ENCODE results near the gene ESRRA.
A peak's percentile ranks its signal among the peaks of the same experiment; 100 is the strongest.
"Not testable (repeated sequence)": the region's sequence is repeated elsewhere in the genome, so short reads cannot be mapped to it uniquely, and the experiment has no call there.

The ESRRA gene

DNA sequence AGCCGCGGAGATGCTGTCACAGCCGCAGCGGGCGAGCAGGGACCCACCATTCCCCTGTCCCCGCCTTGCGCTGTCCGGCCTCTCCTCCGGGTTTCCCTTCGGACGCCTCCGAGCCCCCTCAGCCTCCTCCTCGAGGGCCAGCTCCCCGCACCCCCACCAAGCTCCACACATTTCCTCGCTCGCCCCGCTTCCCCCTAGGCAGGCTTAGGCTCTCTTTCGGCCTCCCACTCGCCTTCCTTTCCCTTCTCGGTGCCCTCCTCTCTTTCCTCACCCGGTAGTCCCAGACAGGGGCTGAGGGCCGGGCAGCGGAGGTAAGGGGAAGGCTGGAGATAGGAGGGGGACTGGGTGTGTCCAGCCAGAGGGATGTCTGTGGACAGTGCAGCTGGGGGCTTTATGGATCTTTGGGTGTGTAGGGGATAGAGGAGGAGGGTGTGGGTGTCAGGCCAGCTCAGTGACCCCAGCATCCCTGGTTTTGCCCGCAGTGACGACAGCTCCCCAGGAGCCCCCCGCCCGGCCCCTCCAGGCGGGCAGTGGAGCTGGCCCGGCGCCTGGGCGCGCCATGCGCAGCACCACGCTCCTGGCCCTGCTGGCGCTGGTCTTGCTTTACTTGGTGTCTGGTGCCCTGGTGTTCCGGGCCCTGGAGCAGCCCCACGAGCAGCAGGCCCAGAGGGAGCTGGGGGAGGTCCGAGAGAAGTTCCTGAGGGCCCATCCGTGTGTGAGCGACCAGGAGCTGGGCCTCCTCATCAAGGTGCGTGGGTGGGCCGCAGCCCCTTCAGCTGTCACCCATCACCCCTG, 12.7 kb upstream of the ESRRA start:
- DNase-seq, result no peak

DNA sequence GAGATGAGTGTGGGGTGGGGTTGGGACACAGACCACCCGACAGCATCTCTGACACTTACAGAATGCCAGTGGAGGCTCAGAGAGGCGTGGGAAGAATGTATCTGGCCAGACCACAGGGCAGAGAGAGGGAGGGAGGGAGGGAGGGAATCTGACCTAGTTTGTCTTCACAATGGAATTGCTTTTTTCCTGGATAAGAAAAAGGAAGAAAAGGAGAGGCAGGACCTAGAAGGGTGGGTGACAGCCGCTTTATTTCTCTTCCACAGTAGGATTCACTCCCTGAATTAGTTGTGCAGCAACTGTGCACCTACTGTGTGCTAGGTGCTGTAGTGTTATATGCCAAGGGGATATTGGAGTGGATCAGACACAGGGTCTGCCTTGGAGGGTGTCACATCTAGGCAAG, 10.6 kb upstream of the ESRRA start:
- no peak for DNase-seq

DNA sequence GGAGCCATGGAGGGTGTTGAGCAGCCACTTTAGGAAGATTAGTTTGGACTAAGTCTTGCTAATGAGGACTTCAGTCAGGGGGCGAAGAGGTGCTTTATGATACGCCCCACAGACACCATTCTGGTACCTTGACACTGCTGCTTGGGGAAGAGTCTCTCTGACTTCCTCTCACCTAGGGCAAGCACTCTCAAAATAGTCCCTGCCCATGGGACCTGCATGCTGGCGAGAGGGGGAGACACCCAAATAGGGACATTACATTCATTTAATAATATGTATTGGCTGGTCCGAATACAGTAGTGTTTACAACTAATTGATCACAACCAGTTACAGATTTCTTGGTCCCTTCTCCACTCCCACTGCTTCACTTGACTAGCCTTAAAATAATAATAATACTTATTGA, 9.6 kb upstream of the ESRRA start:
- no peak for DNase-seq

DNA sequence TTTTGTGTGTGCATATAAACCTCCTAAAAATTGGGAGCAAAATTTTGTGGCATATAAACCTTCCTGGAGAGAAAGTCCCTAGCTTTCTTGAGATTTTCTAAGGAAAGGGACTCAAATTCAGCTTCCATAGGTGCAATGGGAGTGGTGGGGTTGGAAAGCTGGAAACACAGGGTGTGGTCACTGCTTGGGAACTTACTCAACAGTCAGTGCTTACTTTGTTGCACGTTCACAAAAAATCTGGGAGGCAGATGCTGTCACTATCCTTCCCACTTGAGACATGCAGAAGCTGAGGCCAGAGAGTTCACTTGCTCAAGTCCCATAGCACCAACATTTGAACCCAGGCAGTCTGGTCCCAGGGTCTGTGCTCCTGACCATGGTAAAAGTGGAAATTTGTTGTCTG, 9.1 kb upstream of the ESRRA start:
- no peak for DNase-seq

DNA sequence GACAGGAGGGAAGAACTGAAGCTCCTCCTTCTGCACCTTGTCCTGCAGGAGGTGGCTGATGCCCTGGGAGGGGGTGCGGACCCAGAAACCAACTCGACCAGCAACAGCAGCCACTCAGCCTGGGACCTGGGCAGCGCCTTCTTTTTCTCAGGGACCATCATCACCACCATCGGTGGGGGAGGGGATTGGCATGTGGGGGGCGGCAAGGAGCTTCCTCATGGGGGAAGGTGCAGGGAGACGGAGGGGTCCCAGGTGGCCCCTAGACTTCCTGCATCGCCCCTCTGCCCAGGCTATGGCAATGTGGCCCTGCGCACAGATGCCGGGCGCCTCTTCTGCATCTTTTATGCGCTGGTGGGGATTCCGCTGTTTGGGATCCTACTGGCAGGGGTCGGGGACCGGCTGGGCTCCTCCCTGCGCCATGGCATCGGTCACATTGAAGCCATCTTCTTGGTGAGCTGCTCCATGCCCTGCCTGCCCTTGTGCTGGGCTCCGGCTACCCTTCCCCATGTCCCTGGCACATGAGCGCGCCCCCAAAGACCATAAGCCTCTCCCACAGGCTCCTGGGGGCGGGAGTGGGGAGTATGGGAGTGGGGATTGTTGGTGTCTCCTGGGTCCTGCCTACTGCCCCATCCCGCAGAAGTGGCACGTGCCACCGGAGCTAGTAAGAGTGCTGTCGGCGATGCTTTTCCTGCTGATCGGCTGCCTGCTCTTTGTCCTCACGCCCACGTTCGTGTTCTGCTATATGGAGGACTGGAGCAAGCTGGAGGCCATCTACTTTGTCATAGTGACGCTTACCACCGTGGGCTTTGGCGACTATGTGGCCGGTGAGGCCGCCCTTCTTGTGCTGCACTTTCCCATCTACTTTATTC, 8.3 kb upstream of the ESRRA start:
- no peak for DNase-seq

DNA sequence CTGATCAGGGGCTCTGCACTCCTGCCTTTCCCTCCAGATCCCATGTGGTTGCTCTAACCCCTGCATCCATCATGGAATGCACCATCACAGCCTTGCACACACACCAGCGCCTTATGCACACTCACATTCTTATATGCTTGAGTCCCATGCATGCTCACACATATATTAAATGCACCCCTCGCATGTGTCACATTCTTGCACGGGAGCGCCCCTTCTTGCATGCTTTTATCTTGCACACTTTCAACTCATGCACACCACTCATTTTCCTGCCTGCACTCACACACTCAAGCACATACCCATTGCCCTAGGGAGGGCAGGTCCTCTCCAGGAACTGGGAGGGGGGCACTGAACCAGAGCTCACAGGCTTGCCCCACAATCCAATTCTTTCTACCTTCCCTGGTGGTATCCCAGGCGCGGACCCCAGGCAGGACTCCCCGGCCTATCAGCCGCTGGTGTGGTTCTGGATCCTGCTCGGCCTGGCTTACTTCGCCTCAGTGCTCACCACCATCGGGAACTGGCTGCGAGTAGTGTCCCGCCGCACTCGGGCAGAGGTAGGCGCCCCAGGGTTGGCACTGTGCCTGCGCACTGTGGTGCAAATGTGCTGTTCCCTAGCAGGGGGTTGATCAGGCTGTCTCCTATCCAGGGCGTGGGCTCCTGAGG, 7.5 kb upstream of the ESRRA start:
- no peak for DNase-seq

DNA sequence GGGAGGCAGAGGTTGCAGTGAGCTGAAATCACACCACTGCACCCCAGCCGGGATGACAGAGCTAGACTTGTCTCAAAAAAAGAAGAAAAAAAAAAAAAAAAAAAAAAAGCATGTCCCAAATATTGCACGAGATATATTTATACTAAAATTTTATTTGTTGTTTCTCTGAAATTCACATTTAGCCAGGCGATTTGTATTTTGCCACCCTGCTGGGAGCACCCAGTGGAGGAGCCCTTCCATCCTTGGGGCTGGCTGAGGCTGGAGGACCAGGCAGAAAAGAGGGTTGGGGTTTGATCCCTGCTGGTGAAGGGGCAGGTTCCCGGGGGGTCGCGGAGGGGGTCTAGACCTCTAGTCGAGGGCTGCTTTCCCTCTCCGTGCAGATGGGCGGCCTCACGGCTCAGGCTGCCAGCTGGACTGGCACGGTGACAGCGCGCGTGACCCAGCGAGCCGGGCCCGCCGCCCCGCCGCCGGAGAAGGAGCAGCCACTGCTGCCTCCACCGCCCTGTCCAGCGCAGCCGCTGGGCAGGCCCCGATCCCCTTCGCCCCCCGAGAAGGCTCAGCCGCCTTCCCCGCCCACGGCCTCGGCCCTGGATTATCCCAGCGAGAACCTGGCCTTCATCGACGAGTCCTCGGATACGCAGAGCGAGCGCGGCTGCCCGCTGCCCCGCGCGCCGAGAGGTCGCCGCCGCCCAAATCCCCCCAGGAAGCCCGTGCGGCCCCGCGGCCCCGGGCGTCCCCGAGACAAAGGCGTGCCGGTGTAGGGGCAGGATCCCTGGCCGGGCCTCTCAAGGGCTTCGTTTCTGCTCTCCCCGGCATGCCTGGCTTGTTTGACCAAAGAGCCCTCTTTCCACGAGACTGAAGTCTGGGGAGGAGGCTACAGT, 6.1 kb upstream of the ESRRA start:
- DNase-seq, result no peak

DNA sequence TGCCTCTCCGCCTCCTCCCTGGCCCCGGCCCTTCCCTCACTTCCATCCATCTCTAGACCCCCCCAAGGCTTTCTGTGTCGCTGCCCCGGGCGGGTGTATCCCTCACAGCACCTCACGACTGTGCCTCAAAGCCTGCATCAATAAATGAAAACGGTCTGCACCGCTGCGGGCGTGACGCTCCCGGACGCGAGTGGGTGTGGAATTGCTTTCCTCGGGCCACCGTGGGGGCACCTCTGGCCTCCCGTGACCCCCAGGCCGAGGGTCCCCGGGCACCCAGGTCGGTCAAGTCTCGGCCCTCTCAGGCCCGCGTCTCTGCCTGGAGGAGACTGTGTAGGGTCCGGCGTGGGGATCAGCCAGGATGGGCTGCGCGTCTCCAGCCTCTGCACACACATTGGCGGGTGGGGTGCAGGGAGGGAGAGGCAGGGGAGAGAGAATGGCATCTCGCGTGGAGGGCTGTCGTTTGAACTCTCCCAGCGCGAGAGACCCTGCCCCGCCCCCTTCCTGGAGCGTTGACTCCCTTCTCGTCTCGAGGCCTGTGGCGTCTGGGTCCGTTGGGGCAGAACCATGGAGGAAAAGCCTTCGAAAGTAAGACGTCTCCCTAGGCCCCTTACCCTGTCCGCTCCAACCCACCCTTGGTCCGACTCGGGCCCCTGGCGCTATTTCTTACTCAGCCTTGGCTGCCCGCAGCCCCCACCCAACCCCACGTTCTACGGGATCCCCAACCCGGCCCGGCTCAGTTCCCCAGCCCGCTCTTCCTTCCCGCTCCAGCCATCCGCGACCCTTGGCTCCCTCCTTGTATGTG, 5.3 kb upstream of the ESRRA start, which contains the start of gene CATSPERZ:
CATSPERZ (plus strand) TSS at position 512 of the 802 bp plus-strand sequence; CDS start at position 565, 53 bp downstream.
- DNase-seq, result no peak

DNA sequence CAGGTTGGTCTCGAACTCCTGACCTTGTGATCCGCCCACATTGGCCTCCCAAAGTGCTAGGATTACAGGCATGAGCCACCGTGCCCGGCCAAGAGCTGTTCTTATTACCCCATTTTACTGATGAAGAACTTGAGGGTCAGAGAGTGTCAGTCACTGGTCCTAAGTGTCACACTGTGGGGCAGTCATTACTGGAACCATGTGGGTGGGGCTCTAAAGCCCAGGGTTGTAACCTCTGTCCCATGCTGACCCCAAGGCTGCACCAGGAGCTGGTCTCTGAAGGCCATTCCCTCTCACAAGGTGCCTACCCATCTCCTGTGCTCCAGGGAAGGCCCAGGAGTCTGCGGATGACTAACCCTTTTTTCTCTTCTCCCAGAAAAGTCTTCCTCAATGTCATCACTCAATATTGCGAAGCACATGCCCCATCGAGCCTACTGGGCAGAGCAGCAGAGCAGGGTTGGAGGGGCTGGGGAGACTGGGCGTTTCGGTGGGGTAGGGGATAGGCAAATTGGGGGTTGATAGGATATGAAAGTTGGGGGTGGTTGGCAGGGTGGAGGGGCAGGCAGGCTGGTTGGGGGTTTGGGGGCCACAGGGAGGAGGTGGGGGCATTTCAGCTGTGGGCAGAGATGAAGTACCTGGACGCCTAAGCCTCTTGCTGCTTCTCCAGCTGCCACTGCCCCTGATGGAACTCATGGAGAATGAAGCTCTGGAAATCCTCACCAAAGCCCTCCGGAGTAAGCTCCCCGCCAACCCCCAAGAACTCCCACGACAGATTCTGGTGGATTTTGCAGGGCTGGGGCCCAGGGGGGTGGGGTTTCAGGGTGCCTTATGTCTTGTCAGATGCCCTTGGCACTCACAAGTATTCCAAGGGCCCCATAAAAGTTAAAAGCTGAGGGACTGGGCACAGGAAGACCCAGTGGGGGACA, 2.0 kb upstream of the ESRRA start:
- DNase-seq, result no peak

DNA sequence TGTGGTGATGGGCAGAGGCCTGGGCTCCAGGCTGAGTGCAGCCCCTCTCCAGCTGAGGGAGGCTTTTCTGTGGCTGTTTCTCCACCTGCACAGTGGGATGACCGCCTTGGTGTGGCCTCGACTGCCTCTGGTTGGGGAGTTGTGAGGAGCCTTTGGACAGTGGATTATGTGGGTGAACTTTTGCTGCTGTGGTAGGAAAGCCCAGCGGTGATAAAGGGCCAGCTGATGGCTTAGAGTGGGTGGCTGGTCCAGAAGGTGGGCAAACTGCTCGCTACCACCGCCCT, 1.4 kb upstream of the ESRRA start:
- DNase-seq, result no peak

DNA sequence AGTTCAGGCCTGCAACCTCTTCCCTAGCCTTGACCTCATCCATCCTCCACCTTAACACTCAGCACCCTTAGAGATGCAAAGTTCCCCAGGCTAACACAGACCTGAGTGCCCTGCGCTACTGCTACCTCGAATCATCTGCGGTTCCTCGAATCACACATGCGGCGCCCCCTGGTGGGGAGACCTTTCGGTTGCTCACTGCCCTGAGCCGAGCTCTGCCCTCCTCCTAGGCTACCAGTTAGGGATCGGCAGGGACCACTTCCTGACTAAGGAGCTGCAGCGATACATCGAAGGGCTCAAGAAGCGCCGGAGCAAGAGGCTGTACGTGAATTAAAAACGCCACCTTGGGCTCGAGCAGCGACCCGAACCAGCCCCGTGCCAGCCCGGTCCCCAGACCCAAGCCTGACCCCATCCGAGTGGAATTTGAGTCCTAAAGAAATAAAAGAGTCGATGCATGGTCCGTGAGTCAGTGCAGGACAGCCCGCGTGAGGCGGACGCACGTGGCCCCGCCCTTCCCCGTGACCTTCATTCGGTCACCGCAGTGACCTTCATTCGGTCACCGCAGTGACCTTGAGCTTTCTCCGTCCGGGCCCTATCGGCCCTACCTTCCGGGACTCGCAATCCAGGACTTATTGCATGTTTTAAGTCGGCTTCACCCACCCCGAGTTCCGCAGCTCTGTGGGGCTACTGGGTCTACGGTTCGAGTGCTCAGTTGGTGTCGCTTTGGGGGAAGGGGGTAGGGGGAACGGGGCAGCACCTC, 830 bp upstream of the ESRRA start:
- peak; percentile 96 for DNase-seq

DNA sequence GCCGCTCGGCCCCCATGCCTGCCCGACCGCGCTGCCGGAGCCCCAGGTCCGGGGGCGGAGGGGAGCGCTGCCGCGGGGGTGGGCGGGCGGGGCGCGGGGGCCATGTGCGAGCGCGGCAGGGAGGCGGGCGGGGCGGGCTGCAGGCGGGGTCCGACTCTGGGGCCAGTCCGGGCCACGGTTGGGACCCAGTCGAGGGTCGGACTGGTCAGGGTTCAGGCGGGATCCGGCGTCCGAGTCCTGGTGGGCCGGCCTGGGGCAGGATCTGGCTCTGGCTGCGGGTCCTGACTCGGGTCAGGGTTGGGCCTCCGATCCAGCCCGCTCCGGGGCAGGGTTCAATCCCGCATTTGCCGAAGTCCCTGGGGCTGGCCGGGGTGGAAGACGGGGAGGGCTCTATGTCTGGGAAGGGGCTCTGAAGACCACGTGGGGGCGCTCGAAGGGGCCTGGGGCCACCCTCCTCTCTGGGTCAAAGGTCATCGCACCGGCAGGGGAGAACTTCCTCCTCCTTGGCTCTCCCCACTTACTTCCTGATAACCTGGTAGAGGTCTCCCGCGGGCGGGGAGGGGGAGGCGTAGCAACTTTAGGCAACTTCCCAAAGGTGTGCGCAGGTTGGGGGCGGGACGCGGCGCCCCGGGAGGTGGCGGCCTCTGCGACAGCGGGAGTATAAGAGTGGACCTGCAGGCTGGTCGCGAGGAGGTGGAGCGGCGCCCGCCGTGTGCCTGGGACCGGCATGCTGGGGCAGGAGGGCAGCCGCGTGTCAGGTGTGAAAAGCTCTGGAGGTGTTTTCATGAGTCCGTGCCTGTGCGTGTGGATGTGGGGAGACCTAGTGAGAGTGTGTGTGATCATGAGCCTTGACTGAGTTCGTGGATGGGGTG, 603 bp downstream of the ESRRA start:
- DNase-seq, result peak; percentile 88

DNA sequence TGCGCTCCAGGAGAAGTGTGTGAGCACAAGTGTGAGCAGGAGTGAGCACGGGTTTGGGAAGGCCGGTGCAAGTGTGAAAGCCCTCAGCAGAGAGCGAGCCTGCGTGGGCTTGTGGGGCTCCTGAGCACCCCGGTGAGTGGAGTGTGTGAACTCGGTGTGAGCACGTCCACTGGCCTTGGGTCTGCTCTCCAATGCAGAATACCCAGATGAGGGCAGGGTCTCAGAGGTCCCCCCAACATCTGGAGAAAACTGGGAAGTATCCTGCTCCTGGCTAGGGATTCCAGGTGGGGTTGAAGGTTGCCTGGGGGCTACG, 1.2 kb downstream of the ESRRA start:
- DNase-seq, result no peak

DNA sequence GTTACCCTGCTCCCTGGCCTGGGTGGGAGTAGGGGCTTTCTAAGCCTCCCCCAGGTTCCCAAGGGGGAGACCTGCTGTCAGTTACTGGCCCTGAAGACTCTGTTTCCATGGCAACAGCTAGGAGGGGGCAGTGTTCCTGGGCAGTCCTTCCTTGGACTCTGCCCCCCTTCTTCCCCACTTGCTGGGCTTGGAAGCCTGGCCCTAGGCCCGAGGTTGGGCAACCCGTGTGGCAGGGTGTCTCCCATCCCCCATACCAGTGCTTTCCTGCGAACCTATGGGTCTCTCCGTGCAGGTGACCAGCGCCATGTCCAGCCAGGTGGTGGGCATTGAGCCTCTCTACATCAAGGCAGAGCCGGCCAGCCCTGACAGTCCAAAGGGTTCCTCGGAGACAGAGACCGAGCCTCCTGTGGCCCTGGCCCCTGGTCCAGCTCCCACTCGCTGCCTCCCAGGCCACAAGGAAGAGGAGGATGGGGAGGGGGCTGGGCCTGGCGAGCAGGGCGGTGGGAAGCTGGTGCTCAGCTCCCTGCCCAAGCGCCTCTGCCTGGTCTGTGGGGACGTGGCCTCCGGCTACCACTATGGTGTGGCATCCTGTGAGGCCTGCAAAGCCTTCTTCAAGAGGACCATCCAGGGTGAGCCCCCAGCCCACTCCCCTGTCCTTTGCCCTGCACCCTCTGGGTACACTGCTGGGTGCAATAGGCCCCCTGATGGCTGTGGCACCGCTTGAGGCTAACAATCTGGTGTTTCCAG, 1.7 kb downstream of the ESRRA start:
- DNase-seq, result no peak

DNA sequence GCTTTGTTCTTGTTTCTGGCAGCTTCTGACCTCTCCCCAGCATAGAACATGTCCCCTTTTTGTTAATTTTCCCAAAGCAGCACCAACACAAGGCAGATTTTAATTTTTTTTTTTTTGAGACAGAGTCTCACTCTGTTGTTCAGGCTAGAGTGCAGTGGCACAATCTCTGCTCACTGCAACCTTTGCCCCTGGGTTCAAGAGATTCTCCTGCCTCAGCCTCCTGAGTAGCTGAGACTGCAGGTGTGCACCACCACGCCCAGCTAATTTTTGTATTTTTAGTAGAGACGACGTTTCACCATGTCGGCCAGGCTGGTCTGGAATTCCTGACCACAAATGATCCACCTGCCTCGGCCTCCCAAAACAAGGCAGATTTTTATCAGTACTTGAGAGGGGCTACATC, 2.5 kb downstream of the ESRRA start:
- not testable (repeated sequence) for DNase-seq

DNA sequence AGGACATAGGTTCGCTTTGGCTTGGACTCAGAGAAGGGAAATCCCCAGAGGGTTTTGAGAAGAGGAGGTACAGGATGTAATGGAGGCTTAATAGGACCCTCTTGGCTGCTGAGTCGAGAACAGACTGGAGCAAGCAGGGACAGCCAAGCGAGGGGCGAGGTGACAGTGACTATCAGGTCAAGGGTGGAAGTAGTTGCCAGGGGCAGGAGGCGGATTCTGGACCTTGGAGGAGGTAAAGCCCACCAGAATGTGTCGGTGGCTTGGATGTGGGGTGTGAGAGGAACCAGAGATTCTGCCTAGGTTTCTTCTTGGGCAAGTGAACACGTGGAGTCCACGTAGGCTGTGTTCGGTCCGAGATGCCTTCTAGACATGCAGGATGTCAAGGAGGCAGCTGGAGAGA, 7.6 kb downstream of the ESRRA start:
- DNase-seq, result no peak

DNA sequence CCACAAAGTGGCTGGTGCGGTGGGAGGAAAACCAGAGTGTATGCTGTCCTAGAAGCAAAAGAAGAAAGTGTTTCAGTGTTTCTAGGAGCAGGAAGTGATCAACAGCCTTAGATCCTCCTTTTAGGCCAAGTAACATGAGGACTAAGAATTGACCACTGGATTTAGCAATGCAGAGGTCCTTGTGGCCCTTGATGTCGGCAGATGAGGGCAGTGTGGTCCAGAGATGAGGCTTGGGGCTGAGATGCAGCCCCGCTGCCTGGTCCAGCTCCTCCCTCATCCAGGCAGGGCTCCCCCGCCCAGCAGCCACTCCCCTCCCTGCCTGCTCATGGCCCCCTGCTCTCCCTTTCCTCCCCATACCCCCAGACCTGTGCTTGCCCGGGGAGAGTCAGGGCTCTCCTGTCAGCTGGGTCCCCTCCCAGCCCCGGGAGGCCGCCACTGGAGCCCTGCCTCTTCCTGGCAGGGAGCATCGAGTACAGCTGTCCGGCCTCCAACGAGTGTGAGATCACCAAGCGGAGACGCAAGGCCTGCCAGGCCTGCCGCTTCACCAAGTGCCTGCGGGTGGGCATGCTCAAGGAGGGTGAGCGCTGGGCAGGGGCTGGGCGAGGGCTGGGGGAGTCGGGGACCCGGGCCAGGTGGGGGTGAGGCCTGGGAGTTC, 8.3 kb downstream of the ESRRA start:
- DNase-seq, result no peak

All from activated CD4-positive, alpha-beta T cell treated with anti-CD3 and anti-CD28 coated beads, Interleukin-10, Interleukin-2, amounts not matched to agents 100 ng/mL and 50 ng/mL, durations not matched to agents 16 hours and 8 hours (primary cell).